ENCODE data around the gene GRPEL2. TPM values are rescaled to one million over a fixed set of nuclear protein-coding genes. Genes with fewer than 3 reads are reported as not detected.
A peak's percentile ranks its signal among the peaks of the same experiment; 100 is the strongest.

GRPEL2 gene
- total and polyA plus RNA-seq, 9 donors, result 5.9 to 17.5 (median 12.2) TPM

DNA sequence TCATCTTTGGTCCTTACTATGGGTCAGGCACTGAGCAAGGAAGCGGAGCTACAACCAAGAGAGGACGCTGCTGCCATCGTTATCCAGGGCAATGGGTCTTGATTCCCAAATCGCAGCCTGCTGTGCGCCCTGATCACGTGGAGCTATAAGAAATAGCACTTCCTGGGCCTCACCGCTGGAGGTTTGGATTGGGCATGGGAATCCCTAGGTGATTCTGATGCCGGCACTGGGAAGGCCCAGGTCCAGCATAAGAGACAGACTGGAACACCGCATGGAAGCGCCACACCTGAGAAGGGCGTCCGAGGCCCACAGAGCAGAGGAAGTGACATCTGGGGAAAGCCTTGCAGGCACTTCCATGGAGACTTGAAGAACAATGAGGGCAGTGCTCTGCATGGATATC, 30.8 kb downstream of the GRPEL2 start:
- DNase-seq, result no peak
- Histone ChIP-seq H3K27ac (no peak overlapping the region), H3K9me3 (no peaks in the 10 kb centered on the region), H3K27me3 (no peaks in the 10 kb centered on the region), H3K4me3 (no peak overlapping the region), H3K36me3 (no peaks in the 10 kb centered on the region), H3K4me1 (ENCODE audit: insufficient read depth) (peaks cover 15% of the 10 kb centered on the region)
- intact Hi-C loops (cut with DNase I), result no loop called here
- WGBS, 3 donors, result 94 to 97% (median 96%) methylated on average over 12 of the region's 12 CpGs
- TF ChIP-seq, protein P1, sequence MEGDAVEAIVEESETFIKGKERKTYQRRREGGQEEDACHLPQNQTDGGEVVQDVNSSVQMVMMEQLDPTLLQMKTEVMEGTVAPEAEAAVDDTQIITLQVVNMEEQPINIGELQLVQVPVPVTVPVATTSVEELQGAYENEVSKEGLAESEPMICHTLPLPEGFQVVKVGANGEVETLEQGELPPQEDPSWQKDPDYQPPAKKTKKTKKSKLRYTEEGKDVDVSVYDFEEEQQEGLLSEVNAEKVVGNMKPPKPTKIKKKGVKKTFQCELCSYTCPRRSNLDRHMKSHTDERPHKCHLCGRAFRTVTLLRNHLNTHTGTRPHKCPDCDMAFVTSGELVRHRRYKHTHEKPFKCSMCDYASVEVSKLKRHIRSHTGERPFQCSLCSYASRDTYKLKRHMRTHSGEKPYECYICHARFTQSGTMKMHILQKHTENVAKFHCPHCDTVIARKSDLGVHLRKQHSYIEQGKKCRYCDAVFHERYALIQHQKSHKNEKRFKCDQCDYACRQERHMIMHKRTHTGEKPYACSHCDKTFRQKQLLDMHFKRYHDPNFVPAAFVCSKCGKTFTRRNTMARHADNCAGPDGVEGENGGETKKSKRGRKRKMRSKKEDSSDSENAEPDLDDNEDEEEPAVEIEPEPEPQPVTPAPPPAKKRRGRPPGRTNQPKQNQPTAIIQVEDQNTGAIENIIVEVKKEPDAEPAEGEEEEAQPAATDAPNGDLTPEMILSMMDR (IDR thresholded peaks at IDR 0.05), result no peak
- TF ChIP-seq EP300 (IDR thresholded peaks at IDR 0.05), result no peak
- no peak for TF ChIP-seq POLR2A (IDR thresholded peaks at IDR 0.05)

DNA sequence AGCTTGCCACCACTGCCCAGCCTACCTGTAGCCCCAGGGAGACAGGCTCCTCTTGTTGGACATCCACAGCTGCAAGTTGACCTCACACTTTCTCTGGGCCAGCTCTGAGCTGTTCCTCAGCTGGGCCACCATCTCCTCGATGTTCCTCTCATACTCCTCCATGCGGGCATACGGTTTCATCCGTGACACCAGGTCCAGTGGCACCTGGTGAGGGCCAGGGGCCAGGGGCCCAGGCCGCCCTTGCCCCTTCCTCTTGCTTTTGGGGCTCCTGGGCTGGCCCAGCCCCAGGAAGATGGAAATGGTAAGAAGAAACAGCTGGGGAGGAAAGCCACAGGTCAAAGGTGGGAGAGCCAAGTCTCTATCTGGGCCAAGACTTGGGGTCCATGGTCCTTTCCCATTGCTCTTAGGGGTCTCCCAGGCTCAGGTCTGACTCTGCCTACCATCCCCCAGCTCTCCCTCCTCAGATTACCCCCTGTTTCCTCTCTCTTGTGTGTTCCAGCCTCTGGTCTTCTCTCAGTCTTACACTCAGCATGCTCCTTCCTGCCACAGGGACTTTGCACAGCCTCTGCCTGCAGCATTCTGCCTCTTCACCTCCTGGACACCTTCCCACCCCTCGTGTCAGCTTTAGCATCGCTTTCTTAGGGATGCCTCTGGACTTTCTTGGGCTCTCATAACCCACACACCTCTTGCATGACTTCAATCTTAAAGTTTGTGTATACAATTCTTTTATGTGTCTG, 31.6 kb downstream of the GRPEL2 start:
- Histone ChIP-seq H3K4me1 (ENCODE audit: insufficient read depth) (peaks cover 17% of the 10 kb centered on the region), H3K27ac (no peak overlapping the region)
- DNase-seq, result no peak

DNA sequence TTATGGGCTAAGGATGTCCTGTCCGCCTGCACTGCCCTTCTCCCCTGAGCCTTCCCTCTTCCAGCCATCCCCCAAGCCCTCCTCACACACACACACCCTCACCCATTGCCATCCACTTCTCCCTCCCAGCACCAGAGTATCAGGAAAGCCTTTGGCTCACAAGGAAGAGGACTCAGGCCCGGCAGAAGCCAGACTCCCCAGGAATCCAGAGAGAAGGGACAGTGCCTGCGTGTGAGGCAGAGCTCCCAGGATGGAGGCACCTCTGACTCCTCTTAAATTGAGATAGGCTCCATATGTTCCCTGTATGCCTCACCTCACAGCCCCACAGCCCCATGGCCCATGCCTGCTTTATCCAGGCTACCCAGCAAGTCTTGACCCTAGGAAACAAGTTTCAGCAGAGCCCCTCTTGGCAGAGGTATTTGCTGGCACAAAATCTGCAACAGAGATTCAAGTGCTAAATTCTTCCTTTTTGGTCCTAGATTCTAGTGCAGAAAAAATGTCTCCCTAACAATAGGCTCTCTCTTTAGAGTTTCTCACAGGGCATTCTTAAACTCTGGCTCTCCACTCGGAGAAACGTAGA, 33.0 kb downstream of the GRPEL2 start:
- Histone ChIP-seq H3K4me1 (ENCODE audit: insufficient read depth) (peaks cover 30% of the 10 kb centered on the region), H3K36me3 (no peaks in the 10 kb centered on the region), H3K4me3 (no peak overlapping the region), H3K9me3 (no peaks in the 10 kb centered on the region), H3K27me3 (no peaks in the 10 kb centered on the region), H3K27ac (peak overlapping the region; percentile 19 to 55)
- TF ChIP-seq POLR2A (IDR thresholded peaks at IDR 0.05) (no peak), EP300 (IDR thresholded peaks at IDR 0.05) (no peak)
- TF ChIP-seq, protein P1 (IDR thresholded peaks at IDR 0.05), result no peak
- WGBS, 3 donors, result 27 to 31% (median 28%) methylated on average over 5 of the region's 5 CpGs
- DNase-seq, result no peak
- intact Hi-C loops (cut with DNase I), result no loop called here

More for the DNA sequence above, 31.6 kb downstream of the GRPEL2 start:
- TF ChIP-seq EP300 (IDR thresholded peaks at IDR 0.05) (no peak), POLR2A (IDR thresholded peaks at IDR 0.05) (no peak)
- TF ChIP-seq, protein P1 (IDR thresholded peaks at IDR 0.05), result no peak
- no peak overlapping the region for H3K4me3 ChIP-seq
- 88 to 95% (median 93%) methylated on average over 7 of the region's 7 CpGs for WGBS, 3 donors
- no peaks in the 10 kb centered on the region for H3K9me3 ChIP-seq
- intact Hi-C loops (cut with DNase I), result no loop called here
- no peaks in the 10 kb centered on the region for H3K27me3 ChIP-seq
- H3K36me3 ChIP-seq, result no peaks in the 10 kb centered on the region

DNA sequence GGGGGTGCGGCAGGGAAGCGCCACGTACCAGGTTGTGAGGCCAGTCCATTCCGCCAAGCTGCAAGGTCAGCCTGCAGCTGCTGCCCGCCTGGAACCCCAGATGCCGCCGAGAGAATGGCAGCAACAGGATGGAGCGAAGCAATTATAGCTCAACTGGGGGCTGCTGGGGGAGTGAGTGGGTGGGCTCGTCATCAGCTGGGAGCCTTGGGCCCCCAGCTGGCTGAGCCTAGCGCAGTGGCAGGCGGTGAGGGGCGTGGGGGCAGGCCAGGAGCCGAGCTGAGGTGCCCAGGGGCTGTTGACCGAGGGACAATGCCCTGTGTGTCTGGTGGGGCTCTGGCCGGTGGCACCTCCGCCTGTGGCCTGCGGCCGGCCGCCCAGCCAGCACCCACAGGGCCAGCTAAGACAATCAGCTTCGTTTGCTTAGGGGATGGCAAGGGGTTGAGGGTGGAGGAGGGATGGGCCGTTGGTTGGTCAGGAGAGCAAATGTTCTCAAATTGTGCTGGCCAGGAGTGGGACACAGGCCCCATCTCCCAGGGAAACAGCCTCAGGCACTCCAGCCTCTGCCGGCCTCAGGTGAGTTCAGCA, 34.0 kb downstream of the GRPEL2 start, which contains the start of gene IL17B:
IL17B (minus strand) TSS at position 116 of the 585 bp plus-strand sequence; CDS start at position 49, 67 bp downstream.
- H3K27ac ChIP-seq, result peak within 1 kb of the TSS; percentile 19 to 55
- H3K9me3 ChIP-seq, result no peaks in the 10 kb centered on the region
- no peaks in the 10 kb centered on the region for H3K36me3 ChIP-seq
- intact Hi-C loops (cut with DNase I), result no loop called here
- H3K4me1 ChIP-seq (ENCODE audit: insufficient read depth), result peaks cover 34% of the 10 kb centered on the region
- no peaks in the 10 kb centered on the region for H3K27me3 ChIP-seq
- TF ChIP-seq POLR2A (IDR thresholded peaks at IDR 0.05) (no peak), EP300 (IDR thresholded peaks at IDR 0.05) (no peak)
- TF ChIP-seq, protein P1 (IDR thresholded peaks at IDR 0.05), result no peak
- DNase-seq, result no peak
- H3K4me3 ChIP-seq, result no peak within 1 kb of the TSS
- 71 to 79% (median 79%) methylated on average over 22 of the region's 22 CpGs for WGBS, 3 donors

Data from ovary (tissue), 9 donors.